Activated CD8-positive, alpha-beta memory T cell treated with anti-CD3 and anti-CD28 coated beads for 4 hours (primary cell): ENCODE data around the gene AGXT.

Source experiments
- DNase-seq, 2 donors: peaks; one replicate each; pipeline ENCODE4 v3.0.0-alpha.2; 2020; ENCODE audit warnings: low read depth in 2 of 2

The AGXT gene

GRCh38 chr2:240927390-240927781 lies 58.8 kb downstream of the AGXT start:
- DNase-seq: no peak

GRCh38 chr2:240928476-240929363 lies 60.1 kb downstream of the AGXT start:
- no peak for DNase-seq

GRCh38 chr2:240929364-240930095 lies 60.9 kb downstream of the AGXT start:
- DNase-seq: no peak
